ENCODE measurements around the gene PAAF1.

PAAF1 gene

DNA sequence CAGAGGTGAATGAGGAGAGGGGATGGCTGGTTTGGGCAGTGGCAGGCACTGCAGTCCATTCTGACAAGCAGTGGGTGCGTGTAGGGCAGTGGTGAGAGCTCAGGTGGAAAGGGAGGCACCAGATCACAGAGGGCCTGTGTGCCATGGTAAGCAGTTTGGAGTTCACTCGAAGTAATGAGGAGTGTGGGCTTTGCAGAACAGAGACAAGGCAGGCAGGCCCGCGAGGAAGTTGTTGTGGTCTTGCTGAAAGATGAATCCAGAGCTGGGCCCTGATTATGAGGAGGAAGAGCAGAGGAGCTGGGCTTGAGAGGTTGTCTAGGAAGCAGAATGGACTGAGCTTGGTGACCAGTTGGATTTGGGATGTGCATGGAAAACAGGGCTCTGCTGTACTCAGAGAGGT is 72.4 kb downstream of the PAAF1 start:
- DNase-seq = no peak

DNA sequence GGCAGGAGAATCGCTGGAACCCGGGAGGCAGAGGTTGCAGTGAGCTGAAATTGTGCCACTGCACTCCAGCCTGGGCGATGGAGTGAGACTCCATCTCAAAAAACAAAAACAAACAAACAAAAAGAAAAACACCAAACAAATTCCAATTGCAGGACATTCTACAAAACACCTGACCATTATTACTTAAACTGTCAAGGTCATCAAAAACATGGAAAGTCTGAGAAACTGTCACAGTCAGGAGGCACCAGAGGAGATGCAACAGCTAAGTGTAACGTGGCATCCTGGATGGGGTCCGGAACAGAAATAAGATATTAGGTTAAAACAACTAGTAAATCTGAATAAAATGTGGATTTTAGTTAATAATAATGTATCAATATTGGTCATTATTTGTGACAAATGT is 73.1 kb downstream of the PAAF1 start:
- no peak for DNase-seq

DNA sequence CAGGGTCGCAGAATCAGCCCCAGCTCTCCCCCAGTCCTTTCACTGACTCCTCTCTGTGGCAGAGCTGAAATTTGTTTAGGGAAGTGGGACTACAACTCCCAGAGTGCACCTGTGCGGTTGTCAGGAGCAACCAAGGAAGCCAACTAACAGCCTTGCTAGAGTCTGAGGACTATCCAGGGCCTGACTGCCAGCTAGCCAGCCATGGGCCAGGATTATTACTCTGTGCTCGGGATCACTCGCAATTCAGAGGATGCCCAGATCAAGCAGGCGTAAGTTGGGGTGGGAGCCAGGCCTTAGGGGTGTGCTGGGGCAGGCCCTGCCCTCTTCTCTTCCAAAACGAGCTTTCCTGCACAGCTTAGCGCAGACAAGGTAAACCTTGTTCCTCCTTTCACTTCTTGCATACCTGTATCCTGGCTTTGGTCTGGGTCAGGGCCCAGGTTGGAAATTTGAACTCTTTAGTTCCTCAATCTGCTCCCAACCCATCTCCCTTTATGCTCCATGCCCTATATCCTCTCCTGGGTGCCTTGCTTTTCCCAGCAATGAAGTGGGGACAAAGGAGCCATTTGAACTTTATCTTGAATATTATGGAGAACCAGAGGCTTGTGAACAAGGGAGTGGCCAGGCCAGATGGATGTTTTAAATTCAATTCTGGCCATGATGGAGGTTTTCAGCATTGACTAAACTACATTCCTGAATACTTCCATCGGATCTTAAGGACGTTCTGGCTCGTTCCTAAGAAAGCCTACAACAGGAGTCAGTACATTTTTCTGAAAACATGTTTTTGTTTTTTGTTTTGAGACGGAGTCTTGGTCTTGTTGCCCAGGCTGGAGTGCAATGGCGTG is 74.3 kb downstream of the PAAF1 start, which contains the start of gene DNAJB13:
DNAJB13 (plus strand) TSS at position 158 of the 842 bp plus-strand sequence; CDS start at position 202, 44 bp downstream.
- peak; percentile 34 for DNase-seq

DNA sequence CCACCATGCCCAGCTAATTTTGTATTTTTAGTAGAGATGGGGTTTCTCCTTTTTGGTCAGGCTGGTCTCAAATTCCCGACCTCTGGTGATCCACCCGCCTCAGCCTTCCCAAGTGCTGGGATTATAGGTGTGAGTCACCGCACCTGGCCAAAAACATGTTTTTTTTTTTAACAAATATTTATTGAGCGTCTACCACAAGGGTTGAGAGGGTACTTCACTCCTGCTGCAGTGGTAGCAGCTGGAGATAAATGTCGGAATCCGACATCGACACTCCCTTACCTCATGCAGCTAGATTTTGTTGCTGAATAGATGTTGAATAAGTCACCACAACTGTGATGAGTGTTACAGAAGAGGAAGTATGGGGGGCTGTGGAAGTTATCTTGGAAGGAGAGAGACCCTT is 75.0 kb downstream of the PAAF1 start:
- no peak for DNase-seq

DNA sequence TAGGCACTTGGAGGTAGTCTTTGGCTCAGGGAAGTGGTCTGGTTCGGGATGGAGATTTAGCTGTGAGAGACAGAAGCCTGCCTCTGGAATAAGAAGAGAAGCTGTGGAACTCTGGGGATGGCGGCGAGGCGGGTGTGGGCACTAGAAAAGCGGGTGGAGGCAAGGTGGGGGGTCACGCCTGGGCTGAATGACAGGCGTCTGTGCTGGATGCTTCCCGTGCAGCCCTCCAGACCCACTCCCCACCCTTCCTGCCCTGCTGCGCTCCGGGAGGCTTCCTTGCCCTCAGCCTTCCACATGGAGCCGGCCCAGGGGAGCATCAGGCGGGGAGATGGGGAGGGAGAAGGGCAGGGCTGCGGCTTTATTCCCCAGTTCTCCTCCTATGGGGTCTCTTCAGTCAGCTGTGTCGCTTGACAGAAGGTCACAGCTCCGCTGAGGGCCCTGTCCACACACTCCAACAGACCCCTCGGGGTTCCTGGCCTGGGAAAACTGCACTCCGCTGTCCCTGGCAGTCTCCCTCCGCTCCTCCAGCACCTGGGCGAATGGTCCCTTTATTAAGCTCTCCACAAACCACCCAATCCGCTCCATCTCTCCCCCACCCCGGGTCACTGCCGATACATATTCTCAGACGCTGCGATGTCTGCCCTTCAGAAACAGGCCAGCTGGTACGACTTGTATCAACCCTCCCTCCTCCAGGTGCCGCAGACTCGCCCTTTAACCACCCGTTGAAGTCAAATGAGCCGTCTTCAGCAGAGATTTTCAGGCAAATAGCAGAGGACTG is 80.3 kb downstream of the PAAF1 start:
- DNase-seq = no peak

DNA sequence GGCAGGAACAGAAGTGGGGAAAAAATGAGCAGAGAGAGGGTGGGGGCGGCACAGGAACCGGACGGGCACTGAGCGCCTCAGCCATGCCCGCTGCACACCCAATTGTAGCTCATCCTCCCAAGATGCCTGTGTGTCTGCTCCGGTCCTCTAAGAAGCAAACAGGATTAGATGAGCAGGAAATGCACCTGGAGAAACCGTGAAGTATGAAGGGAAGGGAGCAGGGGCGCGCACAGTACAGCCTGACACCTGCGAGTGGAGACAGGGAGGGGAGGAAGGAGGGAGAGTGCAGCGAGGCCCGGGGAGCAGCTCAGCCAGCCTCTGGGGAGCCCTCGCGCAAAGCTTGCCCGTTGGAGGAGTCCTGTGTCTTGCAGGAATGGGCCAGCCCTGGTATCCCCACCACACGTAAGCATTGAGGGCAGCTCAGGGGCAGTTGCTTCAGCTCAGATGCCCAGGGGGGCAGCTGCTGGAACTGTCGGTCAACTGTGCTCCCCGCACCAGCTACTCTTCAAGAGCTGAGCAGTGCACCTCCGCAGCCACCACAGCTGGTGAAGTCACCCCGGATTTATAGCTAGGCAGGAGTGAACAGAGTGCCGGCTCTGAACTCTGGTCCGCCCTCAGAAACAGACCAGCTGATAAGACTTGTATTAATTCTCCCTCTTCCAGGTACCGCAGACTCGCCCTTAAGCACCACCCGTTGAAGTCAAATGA is 81.0 kb downstream of the PAAF1 start:
- DNase-seq = no peak

DNA sequence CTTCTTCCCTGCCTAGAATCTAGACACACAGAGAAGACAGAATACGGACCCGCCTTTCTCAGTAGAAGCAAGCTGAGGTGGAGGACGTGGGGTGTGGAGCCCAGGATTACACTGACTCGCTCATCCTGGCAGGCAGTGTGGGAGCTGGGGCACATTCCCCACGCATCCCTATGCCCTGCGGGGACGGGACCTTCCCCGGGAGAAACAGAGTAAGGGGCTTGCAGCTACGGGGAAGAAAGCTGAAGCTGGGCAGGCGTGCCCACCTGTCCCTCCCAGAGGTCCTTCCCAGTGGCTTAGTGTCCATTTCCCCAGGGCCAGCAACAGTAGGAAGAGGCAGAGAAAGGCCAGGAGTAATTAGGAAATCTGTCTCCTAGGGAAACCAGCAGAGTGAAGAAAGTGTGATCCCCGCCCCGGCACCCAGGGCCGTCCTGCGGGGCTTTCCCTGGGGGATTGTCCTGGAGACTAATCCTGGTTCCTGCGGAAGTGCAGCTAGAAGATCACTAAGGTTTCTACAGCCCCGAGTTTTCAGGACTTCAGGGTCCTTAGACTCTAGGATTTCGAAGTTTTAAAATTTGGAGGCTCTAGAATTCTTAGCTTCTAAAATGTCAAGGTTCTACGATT is 81.8 kb downstream of the PAAF1 start:
- DNase-seq = no peak

DNA sequence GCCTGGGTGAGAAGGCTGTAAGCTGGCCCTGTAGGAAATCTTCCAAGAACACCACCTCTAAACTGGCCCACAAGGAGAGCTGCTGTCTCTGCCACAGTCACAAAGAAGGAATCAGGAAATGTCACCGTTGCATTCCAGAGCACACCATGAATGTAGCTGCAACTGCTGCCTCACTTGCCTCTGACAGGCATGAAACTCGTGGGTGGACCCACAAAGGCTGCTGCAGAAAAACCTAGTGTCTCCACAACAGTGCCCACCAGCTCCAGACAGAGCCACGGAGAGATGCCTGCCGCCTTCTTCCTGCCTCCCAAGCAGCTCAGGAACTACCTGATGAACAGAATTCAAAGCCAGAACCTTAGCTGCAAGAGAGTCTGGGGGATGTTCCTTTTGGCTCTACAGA is 84.5 kb downstream of the PAAF1 start:
- no peak for DNase-seq

DNA sequence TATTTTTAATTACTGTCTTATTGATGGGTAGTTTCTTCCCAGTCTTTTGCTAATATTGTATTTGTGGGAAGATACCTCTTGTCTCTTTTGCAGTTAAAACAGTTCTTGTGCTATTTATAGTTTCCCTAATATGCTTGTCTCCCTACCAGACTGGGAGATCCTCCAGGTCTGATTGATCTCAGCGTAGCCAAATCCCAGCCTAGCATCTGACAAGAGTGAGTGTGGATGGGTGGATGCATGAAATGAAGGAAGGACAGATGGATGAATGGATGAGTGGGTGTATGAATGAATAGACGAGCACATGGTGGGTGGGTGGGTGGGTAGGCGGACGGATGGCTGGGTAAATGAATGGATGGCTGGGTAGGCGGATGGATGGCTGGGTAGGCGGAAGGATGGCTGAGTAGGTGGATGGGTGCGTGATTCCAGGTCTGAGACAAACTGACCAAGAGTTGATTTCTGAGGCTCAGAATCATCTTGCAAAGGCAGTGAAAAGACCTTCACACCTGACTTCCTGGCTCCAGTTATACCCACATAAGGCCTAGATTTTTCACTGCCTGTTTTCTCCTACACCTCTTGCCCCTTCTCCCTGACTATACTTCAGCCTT is 85.4 kb downstream of the PAAF1 start:
- no peak for DNase-seq

DNA sequence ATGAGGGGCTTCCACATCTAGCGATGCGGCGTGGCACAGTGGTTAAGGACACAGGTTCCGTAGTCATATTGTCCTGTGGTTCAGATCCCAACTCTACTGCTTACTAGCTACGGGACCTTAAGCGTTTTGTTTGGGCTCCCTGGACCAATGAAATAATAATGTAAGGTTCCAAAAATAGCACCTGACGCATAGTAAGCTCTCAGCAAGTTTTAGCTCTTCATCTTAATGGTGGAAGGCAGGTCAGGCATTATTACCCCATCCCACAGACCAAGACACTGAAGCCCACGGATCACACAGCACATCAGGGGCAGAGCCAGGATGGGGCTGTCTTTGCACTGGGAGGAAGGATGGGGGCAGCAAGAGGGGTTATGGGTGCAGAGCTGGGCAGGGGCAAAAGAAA is 87.1 kb downstream of the PAAF1 start:
- DNase-seq = no peak

DNA sequence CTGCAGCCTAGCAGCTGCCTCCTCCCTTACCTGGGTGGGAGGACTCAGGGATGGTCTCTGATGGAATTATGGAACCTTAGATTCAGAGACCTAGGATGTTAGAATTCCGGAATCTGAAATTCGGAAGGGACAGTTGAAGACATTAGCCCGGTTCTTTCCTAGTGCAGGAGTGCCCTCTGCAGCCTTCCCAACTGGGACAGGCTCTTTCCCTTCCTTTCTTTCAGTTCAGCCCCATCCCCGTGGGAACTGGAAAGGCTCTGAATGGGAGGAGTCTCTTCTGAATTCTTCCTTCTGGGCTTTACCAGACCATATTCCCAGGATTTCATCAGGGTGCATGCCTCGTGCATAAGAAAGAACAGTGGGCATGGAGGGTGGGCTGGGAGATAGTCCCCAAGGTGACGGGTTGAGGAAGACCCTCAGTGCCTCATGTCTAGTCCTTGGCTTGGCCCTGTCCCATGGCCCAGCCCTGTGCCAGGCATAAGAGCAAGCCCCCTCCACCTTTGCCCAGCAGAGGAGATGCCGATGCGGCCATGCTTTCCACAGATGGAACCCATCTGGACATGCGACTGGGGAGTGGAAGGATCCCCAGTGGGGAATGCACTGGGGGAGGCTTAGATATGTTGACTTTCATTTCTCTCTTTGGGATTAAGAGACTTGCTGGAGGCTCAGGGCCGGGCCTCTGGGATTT is 88.4 kb downstream of the PAAF1 start:
- no peak for DNase-seq

DNA sequence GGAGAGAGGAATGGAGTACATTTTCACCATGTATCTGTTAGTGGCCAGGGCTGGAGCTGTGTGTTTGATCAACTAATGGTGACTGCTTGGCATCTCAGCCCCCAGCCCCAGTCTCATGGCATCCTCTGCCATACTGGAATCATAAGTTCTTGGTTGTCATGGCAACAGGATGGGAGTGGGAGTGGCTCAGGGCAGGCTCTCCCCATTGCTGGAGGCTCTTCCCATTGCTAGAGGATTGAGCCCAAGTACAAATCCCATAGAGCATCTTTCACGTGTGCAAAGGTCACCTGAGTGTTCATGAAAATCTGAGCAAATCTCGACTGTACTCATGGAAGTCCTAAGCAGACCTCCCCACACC is 88.9 kb downstream of the PAAF1 start:
- DNase-seq = no peak

DNA sequence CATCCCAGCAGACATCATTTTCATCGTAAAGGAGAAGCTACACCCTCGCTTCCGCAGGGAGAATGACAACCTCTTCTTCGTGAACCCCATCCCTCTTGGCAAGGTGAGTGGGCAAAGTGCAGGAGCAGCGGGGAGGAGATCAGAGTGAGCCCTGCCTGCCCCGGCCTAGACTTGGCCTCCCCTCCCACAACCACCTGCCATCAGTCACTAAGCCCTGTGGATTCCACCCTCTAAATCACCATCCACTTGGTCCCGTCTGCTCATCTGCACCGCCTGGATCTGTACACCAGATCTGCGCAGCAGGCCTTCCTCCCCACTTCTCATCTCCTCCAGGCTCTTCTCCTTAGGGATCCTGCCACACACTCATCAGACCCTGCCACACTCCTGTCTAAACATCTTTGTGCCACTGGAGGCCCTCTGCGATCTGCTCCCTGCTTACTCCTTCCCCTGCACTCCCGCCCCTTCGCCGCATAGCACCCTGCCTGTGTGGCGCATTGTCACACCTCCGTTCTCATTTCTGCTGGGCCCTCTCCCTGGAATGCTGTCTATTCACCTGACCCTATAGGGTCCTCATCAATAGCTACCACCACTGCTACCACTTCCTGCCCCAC is 91.7 kb downstream of the PAAF1 start:
- DNase-seq = no peak

DNA sequence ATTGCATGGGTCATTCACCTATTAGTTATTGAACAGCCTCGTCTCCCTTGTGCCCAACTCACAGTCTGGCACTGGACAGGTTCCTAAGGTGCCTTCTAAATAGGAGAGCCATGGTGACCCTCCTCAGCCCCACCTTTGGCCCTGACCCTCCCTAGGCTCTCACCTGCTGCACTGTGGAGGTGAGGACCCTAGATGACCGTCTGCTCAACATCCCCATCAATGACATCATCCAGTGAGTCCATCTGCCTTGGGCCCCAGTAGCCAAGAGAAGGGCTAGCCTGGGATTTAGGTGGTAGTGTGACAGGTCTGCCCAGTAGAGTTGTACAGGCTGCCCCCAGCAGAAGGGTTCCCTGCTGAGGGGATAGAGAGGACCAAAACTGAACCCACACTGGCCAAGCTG is 92.3 kb downstream of the PAAF1 start:
- DNase-seq = no peak

DNA sequence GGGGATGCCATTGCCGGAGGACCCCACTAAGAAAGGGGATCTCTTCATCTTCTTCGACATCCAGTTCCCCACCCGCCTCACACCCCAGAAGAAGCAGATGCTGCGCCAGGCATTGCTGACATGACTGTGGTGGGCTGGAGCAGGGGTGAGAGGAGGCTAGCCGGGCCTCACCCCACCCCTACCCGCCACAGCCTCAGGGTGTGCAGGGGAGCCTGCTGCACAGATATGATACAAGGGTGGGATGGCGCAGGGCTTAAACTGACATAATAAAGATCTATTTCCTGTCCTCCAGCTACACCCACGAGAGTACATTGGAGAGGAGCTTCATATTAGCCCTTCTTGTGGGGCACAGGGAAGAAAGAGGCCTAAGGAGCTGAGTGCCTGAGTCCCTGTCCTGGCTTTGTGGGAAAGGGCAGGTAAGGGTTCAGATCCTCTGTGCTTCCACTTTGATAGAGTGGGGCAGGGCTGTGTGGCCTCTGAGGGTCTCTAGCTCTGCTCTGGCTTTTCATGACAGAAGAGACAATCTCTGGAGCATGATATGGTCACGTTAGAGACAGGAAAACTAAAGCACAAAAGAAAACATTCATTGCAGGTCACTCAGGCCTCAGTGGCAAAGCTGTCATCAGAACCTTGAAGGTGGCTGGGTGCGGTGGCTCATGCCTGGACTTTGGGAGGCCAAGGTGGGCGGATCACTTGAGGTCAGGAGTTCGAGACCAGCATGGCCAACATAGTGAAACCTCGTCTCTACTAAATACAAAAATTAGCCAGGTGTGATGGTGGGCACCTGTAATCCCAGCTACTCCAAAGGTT is 93.4 kb downstream of the PAAF1 start:
- no peak for DNase-seq

DNA sequence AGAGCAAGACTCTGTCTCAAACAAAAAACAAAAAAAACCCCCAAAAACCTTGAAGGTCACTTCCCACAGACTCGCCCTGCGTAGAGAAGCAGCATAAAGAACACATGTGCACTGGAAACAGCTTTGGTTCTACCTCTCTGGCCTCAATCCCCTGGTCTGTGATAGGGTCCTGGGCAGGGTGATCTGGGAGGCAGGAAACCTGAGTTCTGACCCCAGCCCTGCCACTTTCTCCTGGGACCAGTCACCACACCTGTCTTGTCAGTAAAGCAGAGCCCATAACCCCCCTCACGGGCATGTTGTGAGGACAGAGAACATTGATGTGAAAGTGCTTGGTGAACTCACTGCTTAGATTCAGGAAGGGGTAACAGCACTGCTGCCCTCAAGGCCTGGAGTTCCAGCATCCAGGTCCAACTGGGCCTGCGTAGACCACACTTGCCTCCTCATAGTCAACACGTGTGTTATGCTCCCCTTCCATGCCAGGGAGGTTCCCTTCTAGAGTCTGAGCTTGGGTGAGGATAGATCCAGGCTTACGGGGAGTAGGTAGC is 94.4 kb downstream of the PAAF1 start:
- no peak for DNase-seq

DNA sequence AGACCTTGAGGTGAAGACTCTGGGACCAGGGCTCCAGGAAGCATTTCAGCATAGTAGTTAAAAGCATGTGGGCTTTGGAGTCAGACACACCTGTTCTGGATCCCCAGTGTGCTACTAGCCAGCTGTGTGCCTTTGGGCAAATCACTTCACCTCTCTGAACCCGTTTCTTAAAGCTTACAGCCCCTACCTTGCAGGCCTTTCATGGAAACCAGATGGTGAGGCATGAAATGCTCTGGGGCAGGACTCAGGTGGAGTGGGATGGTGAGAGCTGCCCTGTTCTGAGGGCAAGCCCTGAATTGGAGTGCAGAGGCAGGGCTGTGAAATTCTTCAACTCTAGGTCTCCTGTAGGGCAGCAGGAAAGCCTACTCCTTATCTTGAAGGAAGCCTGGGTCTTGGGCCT is 95.4 kb downstream of the PAAF1 start:
- no peak for DNase-seq

DNA sequence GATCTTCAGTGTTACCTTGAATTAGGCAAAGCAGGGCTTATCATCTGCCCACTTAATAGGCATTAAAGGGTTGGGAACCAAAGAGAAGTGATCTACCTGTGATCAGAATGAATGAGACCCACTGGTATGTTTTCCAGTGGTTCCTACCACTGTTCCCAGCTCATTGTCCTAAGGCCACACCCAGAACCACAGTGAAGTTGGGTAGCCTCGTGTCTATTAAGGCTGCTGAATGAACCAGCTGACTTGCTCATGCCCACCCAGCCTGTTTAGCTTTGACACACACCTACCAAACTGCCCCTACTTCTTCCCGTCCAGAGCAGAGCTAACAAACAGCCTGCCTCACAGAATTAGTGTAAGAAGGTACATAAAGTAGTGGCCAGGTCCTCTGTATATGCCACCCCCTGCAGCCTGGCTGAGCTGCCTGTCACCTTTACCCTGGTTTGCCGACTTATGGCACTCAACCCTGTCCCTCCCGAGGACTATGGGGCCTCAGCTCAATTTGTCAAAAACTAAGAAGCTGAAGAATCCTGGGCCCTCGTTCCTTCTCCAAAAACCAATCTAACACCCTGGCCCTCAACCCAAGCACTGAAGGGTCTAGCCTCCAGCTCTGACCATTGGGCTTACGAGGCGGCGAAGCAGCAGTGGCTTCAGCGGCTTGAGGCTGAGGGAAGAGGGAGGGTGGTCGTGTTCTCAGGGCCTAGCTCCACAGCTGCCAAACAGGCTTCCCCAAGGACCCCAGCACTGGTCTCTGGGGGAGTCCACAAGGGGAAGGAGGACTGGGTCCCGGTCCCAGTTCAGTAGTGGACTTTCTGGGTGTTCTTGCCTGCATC is 96.0 kb downstream of the PAAF1 start:
- DNase-seq = no peak

Data from suppressor macrophage treated with lipopolysaccharide for 4 hours (primary cell).